Heart left ventricle (tissue), 16 donors: ENCODE data around the gene SNCAIP. TPM values are rescaled to one million over a fixed set of nuclear protein-coding genes. Genes with fewer than 3 reads are reported as not detected.

Experiments used
- ATAC-seq, 4 donors: fragments of 200-7000 bp; cut with Tn5 transposase; one replicate each; pipeline ENCODE4 v1.9.1; 2020 to 2022; ENCODE audit warnings: moderate library complexity in 4 of 4, mild to moderate bottlenecking in 3 of 4, moderate number of reproducible peaks in 1 of 4
- DNase-seq, 5 donors: peaks; one replicate each; pipeline ENCODE4 v3.0.0-alpha.2; 2020
- H3K27ac ChIP-seq, 12 donors: fragments of 200-600 bp; sonication (generic) in 4 of 12; one replicate each; pipeline versions ENCODE4 v1.5.0 to v1.8.0; 2016 to 2022; ENCODE audit warnings: mild to moderate bottlenecking in 2 of 12
- H3K27me3 ChIP-seq, 9 donors: fragments of 200-600 bp; sonication (generic) in 2 of 9; one replicate each; pipeline versions ENCODE4 v1.5.1 to v1.8.0; 2016 to 2022; ENCODE audit warnings: mild to moderate bottlenecking in 3 of 9
- H3K36me3 ChIP-seq, 9 donors: fragments of 200-600 bp; sonication (generic) in 2 of 9; one replicate each; pipeline versions ENCODE4 v1.5.0 to v1.8.0; 2018 to 2022; ENCODE audit warnings: mild to moderate bottlenecking in 2 of 9
- H3K4me1 ChIP-seq, 12 donors: fragments of 200-600 bp; sonication (generic) in 4 of 12; one replicate each; pipeline versions ENCODE4 v1.5.0 to v1.8.0; 2016 to 2022; ENCODE audit warnings: mild to moderate bottlenecking in 3 of 12
- H3K4me3 ChIP-seq, 12 donors: fragments of 200-600 bp; sonication (generic) in 4 of 12; one replicate each; pipeline versions ENCODE4 v1.5.0 to v1.8.0; 2017 to 2022; ENCODE audit warnings: mild to moderate bottlenecking in 9 of 12, moderate library complexity in 4 of 12
- H3K9me3 ChIP-seq, 12 donors: fragments of 200-600 bp; sonication (generic) in 4 of 12; one replicate each; pipeline versions ENCODE4 v1.5.0 to v1.8.0; 2016 to 2022; ENCODE audit warnings: mild to moderate bottlenecking in 1 of 12
- POLR2A ChIP-seq, 2 donors: fragments of 450-650 bp; IDR thresholded peaks; one replicate each; pipeline ENCODE4 v1.6.1; 2017; ENCODE audit warnings: antibody characterized with exemption in 2 of 2, mild to moderate bottlenecking in 2 of 2, moderate library complexity in 2 of 2
- WGBS, 4 donors: extraction: QIAGEN DNeasy Blood & Tissue Kit in 2 of 4; methylation state at CpG; one replicate each; pipeline versions ENCODE4 v1.1.5 to v1.1.7; 2013 to 2018; 5-methylcytosine and 5-hydroxymethylcytosine counted together
- intact Hi-C, 10 donors: fragments of 100-400 bp; cut with DNase I; formaldehyde crosslinking; loops; one replicate each; pipeline versions ENCODE4 v1.11.1 to v1.14.2; 2022
- polyA plus RNA-seq, 2 donors: library from polyadenylated mRNA; stranded (reverse); fragments of 200-250 nt; gene quantifications; one replicate each; pipeline ENCODE4 v1.2.3, GENCODE V29; 2013
- total RNA-seq, 9 donors: library from RNA; depleted of rRNA in 2 of 9; stranded (reverse); fragments of >200 nt in 2 of 9; fragmentation: NEBNext Ultra II Directional in 3 of 9; extraction: Animal tissue kit (Norgen Biotek cat#: 25700) in 3 of 9; gene quantifications; one replicate each; pipeline versions ENCODE4 v1.1.0 to v1.2.4, GENCODE V29; 2016 to 2023
- TF ChIP-seq, protein P1 (sequence below), 12 donors: fragments of 200-600 bp; sonication (generic) in 4 of 12; IDR thresholded peaks; one replicate each; pipeline versions ENCODE4 v1.5.0 to v1.8.0; 2018 to 2022; ENCODE audit warnings: antibody characterized with exemption in 12 of 12, mild to moderate bottlenecking in 5 of 12
- donor health status: ischemic (EF 13 %, LVEDD 7.1; RV severe dilation, severe dysfunction).
- donor health status: healthy with polysubstance abuse.
- donor health status: DM: no; HTN: yes; CAD: no.
- donor health status: DM: no; HTN: no; CAD: no.
- donor health status: ischemic (EF 25% LVEDD 6.9; RV normal size, moderate dysfunction).
- donor health status: ischemic (EF 25% LVEDD 5.7; RV mildly dilated, moderate dysfunction).
- donor health status: healthy.
- donor health status: DM: yes; HTN: yes; CAD: no.
- donor health status: ischemic (EF 35%, LVEDD 5.7; RV mildly dilated, moderate dysfunction).
- donor health status: nonischemic (EF 11% LVEDD 7.7; RV severe dilation, severe dysfunction).
- donor health status: DM: yes; HTN: yes; CAD: no.
- donor health status: PGD.
- donor health status: ischemic (EF 29% LVEDD 5.4; RV normal size, mild dysfunction).
- donor health status: nonischemic (EF 23%, LVEDD 6.1; RV moderate dilation, normal function).

SNCAIP gene
- total and polyA plus RNA-seq, 11 donors: 0.54 to 7.5 (median 0.94) TPM

DNA sequence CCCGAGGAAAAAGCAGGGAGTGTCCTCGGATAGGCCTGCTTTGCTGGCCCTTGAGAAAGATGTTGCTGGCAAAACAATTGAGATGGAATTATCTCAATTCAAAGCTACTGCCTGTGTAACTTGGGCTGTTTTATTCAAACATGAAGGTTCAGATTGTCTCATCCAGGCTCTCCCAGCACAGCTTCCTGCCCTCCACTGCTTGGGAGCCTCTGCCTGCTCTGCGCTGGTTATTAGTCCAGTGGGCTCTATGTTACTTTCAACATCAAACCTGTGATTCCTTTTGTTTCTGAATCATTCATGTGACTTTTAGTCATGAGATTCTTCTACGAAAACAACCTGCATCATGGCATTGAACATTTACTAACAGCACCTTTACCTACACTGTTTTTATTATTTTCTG is 123.2 kb downstream of the SNCAIP start:
- intact Hi-C loops: no loop called here
- Histone ChIP-seq H3K4me1 (no peaks in the 10 kb centered on the region), H3K9me3 (peaks cover 0 to 4% (median 0%) of the 10 kb centered on the region in 12 donors), H3K36me3 (no peaks in the 10 kb centered on the region), H3K4me3 (no peak overlapping the region), H3K27ac (no peak overlapping the region), H3K27me3 (no peaks in the 10 kb centered on the region)
- 86 to 95% (median 90%) methylated on average over 4 of the region's 4 CpGs for WGBS, 4 donors
- TF ChIP-seq, protein P1, sequence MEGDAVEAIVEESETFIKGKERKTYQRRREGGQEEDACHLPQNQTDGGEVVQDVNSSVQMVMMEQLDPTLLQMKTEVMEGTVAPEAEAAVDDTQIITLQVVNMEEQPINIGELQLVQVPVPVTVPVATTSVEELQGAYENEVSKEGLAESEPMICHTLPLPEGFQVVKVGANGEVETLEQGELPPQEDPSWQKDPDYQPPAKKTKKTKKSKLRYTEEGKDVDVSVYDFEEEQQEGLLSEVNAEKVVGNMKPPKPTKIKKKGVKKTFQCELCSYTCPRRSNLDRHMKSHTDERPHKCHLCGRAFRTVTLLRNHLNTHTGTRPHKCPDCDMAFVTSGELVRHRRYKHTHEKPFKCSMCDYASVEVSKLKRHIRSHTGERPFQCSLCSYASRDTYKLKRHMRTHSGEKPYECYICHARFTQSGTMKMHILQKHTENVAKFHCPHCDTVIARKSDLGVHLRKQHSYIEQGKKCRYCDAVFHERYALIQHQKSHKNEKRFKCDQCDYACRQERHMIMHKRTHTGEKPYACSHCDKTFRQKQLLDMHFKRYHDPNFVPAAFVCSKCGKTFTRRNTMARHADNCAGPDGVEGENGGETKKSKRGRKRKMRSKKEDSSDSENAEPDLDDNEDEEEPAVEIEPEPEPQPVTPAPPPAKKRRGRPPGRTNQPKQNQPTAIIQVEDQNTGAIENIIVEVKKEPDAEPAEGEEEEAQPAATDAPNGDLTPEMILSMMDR (IDR thresholded peaks at IDR 0.05): no peak
- TF ChIP-seq POLR2A (IDR thresholded peaks at IDR 0.05): no peak
- DNase-seq (no peak), ATAC-seq (no peak)

DNA sequence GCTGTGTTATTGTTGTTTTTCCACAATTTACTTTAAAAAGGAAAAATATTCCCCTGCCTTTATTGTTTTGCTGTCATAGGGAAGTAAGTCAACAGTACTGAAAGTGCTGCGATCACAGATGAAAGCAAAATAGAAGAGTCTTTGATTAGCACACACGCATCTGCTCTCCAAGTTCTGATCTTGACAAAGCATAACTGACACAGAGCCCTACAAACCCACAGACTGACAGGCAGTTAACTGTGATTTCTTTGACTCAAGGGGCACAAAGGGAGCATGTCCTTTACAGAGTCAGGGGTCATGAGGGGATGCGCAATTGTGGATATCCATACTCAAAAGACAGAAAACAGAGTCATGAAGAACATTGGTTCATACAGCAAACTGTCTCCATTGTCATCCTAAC is 123.7 kb downstream of the SNCAIP start:
- H3K36me3 ChIP-seq: peaks cover 0 to 4% (median 0%) of the 10 kb centered on the region in 9 donors
- 88 to 97% (median 94%) methylated on average over 3 of the region's 3 CpGs for WGBS, 4 donors
- H3K4me1 ChIP-seq: no peaks in the 10 kb centered on the region
- intact Hi-C loops: no loop called here
- no peak overlapping the region for H3K4me3 ChIP-seq
- H3K27ac ChIP-seq: no peak overlapping the region
- ATAC-seq (no peak), DNase-seq (no peak)
- TF ChIP-seq, protein P1 (IDR thresholded peaks at IDR 0.05): no peak
- TF ChIP-seq POLR2A (IDR thresholded peaks at IDR 0.05): no peak
- H3K27me3 ChIP-seq: no peaks in the 10 kb centered on the region
- peaks cover 0 to 4% (median 0%) of the 10 kb centered on the region in 12 donors for H3K9me3 ChIP-seq

DNA sequence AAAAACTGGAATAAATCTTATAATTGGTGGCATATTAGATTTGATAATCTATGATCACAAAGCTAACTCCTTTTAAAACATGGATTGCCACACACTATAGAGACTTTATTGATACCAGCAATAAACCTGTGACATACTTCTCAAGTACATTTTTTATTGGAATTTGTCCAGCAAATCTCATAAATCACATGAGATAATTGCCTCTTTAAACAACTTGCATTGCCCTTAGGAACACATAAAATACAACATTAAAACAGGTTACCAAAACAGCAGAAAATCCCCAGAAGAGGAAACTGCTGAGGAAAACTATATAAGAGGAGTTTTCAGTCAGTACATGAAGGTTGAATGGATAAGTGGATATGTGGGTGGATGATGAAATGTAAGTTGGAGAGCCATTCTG is 124.6 kb downstream of the SNCAIP start:
- Histone ChIP-seq H3K4me3 (no peak overlapping the region), H3K27me3 (no peaks in the 10 kb centered on the region), H3K9me3 (peaks cover 0 to 4% (median 0%) of the 10 kb centered on the region in 12 donors), H3K36me3 (peaks cover 0 to 4% (median 0%) of the 10 kb centered on the region in 9 donors), H3K27ac (no peak overlapping the region), H3K4me1 (no peaks in the 10 kb centered on the region)
- DNase-seq: no peak
- TF ChIP-seq POLR2A (IDR thresholded peaks at IDR 0.05): no peak
- TF ChIP-seq, protein P1 (IDR thresholded peaks at IDR 0.05): no peak
- intact Hi-C loops: no loop called here
- no peak for ATAC-seq

DNA sequence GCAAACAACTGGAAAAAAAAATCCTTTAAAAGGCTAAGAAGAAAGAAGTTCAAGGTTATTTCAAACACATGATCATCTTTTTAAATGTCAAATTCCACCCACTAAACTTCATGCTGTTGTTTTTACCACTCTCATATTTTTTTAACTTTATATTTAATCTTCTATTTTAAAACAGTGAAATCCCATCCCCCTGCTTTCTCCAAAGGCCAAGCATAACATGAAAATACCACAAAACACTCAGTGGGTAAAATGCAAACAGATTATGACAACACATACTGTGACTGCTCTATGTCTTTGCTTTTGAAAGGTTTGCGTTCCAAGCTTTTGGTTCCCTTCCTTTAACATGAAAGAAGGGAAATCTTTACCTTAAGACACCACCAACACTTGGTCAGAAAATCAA is 127.6 kb downstream of the SNCAIP start:
- Histone ChIP-seq H3K9me3 (no peaks in the 10 kb centered on the region), H3K27ac (no peak overlapping the region), H3K4me3 (no peak overlapping the region), H3K36me3 (peaks cover 0 to 13% (median 0%) of the 10 kb centered on the region in 9 donors), H3K4me1 (no peaks in the 10 kb centered on the region), H3K27me3 (no peaks in the 10 kb centered on the region)
- no peak for ATAC-seq
- TF ChIP-seq, protein P1 (IDR thresholded peaks at IDR 0.05): no peak
- TF ChIP-seq POLR2A (IDR thresholded peaks at IDR 0.05): no peak
- no peak for DNase-seq
- intact Hi-C loops: no loop called here
- WGBS, 4 donors: 81 to 97% (median 91%) methylated on average over 1 of the region's 1 CpG
